ENCODE measurements around the gene CCDC57.

Gene CCDC57

GRCh38 chr17:82091264-82092066, 121.2 kb downstream of the CCDC57 start:
- Histone ChIP-seq H3K9me2 (replicated peaks; ENCODE audit: control insufficient read depth, low read length) (no peaks in the 10 kb centered on the region), H3K4me3 (ENCODE audit: low read length) (no peak overlapping the region), H3F3A (ENCODE audit: control insufficient read depth, insufficient read depth) (no peaks in the 10 kb centered on the region), H3K4me1 (ENCODE audit: control insufficient read depth, low read length) (peaks cover 9% of the 10 kb centered on the region), H3K27ac (ENCODE audit: low read depth, low read length) (no peak overlapping the region), H3K36me3 (ENCODE audit: control insufficient read depth, low read length) (peaks cover 94% of the 10 kb centered on the region), H4K20me1 (ENCODE audit: control insufficient read depth, insufficient read depth, low read depth, low read length) (peaks cover 13% of the 10 kb centered on the region), H3K27me3 (ENCODE audit: control insufficient read depth, low read length) (no peaks in the 10 kb centered on the region), H3K79me2 (ENCODE audit: control insufficient read depth, low read length) (peaks cover 35% of the 10 kb centered on the region), H3K4me2 (ENCODE audit: low read length) (no peak overlapping the region), H3K9me3 (ENCODE audit: control insufficient read depth, insufficient read depth, low read length) (no peaks in the 10 kb centered on the region)
- TF ChIP-seq EZH2phosphoT487 (IDR thresholded peaks at IDR 0.05; ENCODE audit: borderline replicate concordance, low read length) = no peak
- TF ChIP-seq, protein P1, sequence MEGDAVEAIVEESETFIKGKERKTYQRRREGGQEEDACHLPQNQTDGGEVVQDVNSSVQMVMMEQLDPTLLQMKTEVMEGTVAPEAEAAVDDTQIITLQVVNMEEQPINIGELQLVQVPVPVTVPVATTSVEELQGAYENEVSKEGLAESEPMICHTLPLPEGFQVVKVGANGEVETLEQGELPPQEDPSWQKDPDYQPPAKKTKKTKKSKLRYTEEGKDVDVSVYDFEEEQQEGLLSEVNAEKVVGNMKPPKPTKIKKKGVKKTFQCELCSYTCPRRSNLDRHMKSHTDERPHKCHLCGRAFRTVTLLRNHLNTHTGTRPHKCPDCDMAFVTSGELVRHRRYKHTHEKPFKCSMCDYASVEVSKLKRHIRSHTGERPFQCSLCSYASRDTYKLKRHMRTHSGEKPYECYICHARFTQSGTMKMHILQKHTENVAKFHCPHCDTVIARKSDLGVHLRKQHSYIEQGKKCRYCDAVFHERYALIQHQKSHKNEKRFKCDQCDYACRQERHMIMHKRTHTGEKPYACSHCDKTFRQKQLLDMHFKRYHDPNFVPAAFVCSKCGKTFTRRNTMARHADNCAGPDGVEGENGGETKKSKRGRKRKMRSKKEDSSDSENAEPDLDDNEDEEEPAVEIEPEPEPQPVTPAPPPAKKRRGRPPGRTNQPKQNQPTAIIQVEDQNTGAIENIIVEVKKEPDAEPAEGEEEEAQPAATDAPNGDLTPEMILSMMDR (IDR thresholded peaks at IDR 0.05; ENCODE audit: low read depth, low read length, poor library complexity, severe bottlenecking) = no peak

- Histone ChIP-seq H3K79me2 (ENCODE audit: control insufficient read depth, low read length) (peaks cover 28% of the 10 kb centered on the region), H3F3A (ENCODE audit: control insufficient read depth, insufficient read depth) (no peaks in the 10 kb centered on the region), H3K36me3 (ENCODE audit: control insufficient read depth, low read length) (peaks cover 94% of the 10 kb centered on the region), H4K20me1 (ENCODE audit: control insufficient read depth, insufficient read depth, low read depth, low read length) (0 out of 2 replicates have a peak, but pooled peaks cover 6% of the 10 kb centered on the region), H3K4me3 (ENCODE audit: low read length) (no peak overlapping the region), H3K9me2 (replicated peaks; ENCODE audit: control insufficient read depth, low read length) (no peaks in the 10 kb centered on the region), H3K27ac (ENCODE audit: low read depth, low read length) (no peak overlapping the region), H3K4me1 (ENCODE audit: control insufficient read depth, low read length) (peaks cover under 1% of the 10 kb centered on the region), H3K27me3 (ENCODE audit: control insufficient read depth, low read length) (no peaks in the 10 kb centered on the region), H3K9me3 (ENCODE audit: control insufficient read depth, insufficient read depth, low read length) (no peaks in the 10 kb centered on the region), H3K4me2 (ENCODE audit: low read length) (no peak overlapping the region)
- TF ChIP-seq, protein P1 (IDR thresholded peaks at IDR 0.05; ENCODE audit: low read depth, low read length, poor library complexity, severe bottlenecking) = no peak
- no peak for TF ChIP-seq EZH2phosphoT487 (IDR thresholded peaks at IDR 0.05; ENCODE audit: borderline replicate concordance, low read length)
Measured at GRCh38 chr17:82090549-82091263, 121.9 kb downstream of the CCDC57 start.

- peaks cover 20% of the 10 kb centered on the region for H3K79me2 ChIP-seq (ENCODE audit: control insufficient read depth, low read length)
- H3K4me3 ChIP-seq (ENCODE audit: low read length) = no peak overlapping the region
- no peaks in the 10 kb centered on the region for H3K4me1 ChIP-seq (ENCODE audit: control insufficient read depth, low read length)
- no peak overlapping the region for H3K4me2 ChIP-seq (ENCODE audit: low read length)
- no peaks in the 10 kb centered on the region for H3K27me3 ChIP-seq (ENCODE audit: control insufficient read depth, low read length)
- H4K20me1 ChIP-seq (ENCODE audit: control insufficient read depth, insufficient read depth, low read depth, low read length) = no peaks in the 10 kb centered on the region
- no peaks in the 10 kb centered on the region for H3F3A ChIP-seq (ENCODE audit: control insufficient read depth, insufficient read depth)
- no peak overlapping the region for H3K27ac ChIP-seq (ENCODE audit: low read depth, low read length)
- no peaks in the 10 kb centered on the region for H3K9me2 ChIP-seq (replicated peaks; ENCODE audit: control insufficient read depth, low read length)
- H3K36me3 ChIP-seq (ENCODE audit: control insufficient read depth, low read length) = peaks cover 94% of the 10 kb centered on the region
- TF ChIP-seq, protein P1 (IDR thresholded peaks at IDR 0.05; ENCODE audit: low read depth, low read length, poor library complexity, severe bottlenecking) = no peak
- no peak for TF ChIP-seq EZH2phosphoT487 (IDR thresholded peaks at IDR 0.05; ENCODE audit: borderline replicate concordance, low read length)
- no peaks in the 10 kb centered on the region for H3K9me3 ChIP-seq (ENCODE audit: control insufficient read depth, insufficient read depth, low read length)
Measured at GRCh38 chr17:82089723-82090548, 122.7 kb downstream of the CCDC57 start.
